Mesothelial cell of epicardium (in vitro differentiated cells): ENCODE measurements around the gene SYF2. TPM values are rescaled to one million over a fixed set of nuclear protein-coding genes. Genes with fewer than 3 reads are reported as not detected.
"Not testable (repeated sequence)": the region's sequence is repeated elsewhere in the genome, so short reads cannot be mapped to it uniquely, and the experiment has no call there.

ENCODE experiments used
- DNase-seq, 2 experiments: peaks; one replicate each; pipeline ENCODE4 v3.0.0; 2021; ENCODE audit warnings: low spot score in 2 of 2; ENCODE audit not compliant: unreplicated experiment in 2 of 2
- H3K27ac Mint-ChIP-seq: 2 replicates; pipeline ENCODE4 v1.8.0; 2021; ENCODE audit warnings: mixed read lengths
- H3K27me3 Mint-ChIP-seq: 2 replicates; pipeline ENCODE4 v1.8.0; 2021; ENCODE audit warnings: low read depth, mixed read lengths
- H3K36me3 Mint-ChIP-seq: 2 replicates; pipeline ENCODE4 v1.8.0; 2021; ENCODE audit warnings: mixed read lengths
- H3K4me1 Mint-ChIP-seq: 2 replicates; pipeline ENCODE4 v1.8.0; 2021; ENCODE audit warnings: mixed read lengths
- H3K4me3 Mint-ChIP-seq: 2 replicates; pipeline ENCODE4 v1.8.0; 2021; ENCODE audit warnings: mild to moderate bottlenecking, moderate library complexity, mixed read lengths
- H3K9me3 Mint-ChIP-seq: 2 replicates; pipeline ENCODE4 v1.8.0; 2021; ENCODE audit warnings: mixed read lengths
- CTCF ChIP-seq: fragments of 200-600 bp; sonication (generic); IDR thresholded peaks from one replicate; pipeline ENCODE4 v1.5.0; 2021; ENCODE audit warnings: antibody characterized with exemption; ENCODE audit not compliant: unreplicated experiment
- total RNA-seq: library from RNA; stranded (reverse); gene quantifications from 3 replicates; pipeline ENCODE4 v1.2.1, GENCODE V29; 2021

SYF2 gene
- total RNA-seq, 1 donor from 2014 or later: 32.3 TPM

- no peaks in the 10 kb centered on the region for H3K9me3 Mint-ChIP-seq
- H3K27ac Mint-ChIP-seq: peak overlapping the region; percentile 98
- TF ChIP-seq CTCF: peak; percentile 63
- H3K27me3 Mint-ChIP-seq: no peaks in the 10 kb centered on the region
- peak overlapping the region; percentile 84 for H3K4me3 Mint-ChIP-seq
- peaks cover 16% of the 10 kb centered on the region for H3K36me3 Mint-ChIP-seq
- peak; percentile 77 to 88 for DNase-seq
- peaks cover 17% of the 10 kb centered on the region for H3K4me1 Mint-ChIP-seq
Observed at GRCh38 chr1:25239681-25240541, 7.6 kb upstream of the SYF2 start.

DNA sequence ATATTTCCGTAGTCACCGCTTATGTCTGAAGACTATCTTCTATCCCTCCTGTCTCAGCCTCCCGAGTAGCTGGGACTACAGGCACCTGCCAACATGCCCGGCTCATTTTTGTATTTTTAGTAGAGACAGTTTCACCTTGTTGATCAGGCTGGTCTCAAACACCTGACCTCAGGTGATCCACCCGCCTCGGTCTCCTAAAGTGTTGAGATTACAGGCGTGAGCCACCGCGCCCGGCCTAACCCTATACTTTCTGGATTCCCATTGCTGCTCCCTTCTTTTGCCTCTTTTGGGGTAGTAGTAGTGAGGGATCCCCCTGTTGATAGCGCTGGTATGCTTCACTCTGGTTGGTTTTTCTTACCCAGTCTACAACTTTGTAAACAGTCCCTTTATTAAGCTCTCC, 5.7 kb upstream of the SYF2 start:
- no peak for DNase-seq

DNA sequence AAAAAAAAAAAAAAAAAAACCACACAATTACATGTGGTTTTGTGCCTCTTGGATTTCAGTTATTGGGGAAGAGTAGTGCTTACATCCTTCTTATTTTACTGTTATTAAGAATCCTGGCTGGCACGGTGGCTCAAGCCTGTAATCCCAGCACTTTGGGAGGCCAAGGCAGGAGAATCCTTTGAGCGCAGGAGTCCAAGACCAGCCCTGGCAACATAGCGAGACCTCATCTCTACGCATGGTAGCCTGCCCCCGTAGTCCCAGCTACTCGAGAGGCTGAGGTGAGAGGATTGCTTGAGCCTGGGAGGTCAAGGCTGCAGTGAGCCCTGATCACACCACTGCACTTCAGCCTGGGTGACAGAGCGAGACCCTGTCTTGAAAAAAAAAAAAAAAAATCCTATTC, 4.0 kb upstream of the SYF2 start:
- not testable (repeated sequence) for H3K4me3 Mint-ChIP-seq, H3K36me3 Mint-ChIP-seq, H3K9me3 Mint-ChIP-seq, H3K27ac Mint-ChIP-seq, DNase-seq, H3K27me3 Mint-ChIP-seq
- H3K4me1 Mint-ChIP-seq: peaks cover 19% of the 10 kb centered on the region

More for the DNA sequence above, 5.7 kb upstream of the SYF2 start:
- H3K4me1 Mint-ChIP-seq: peaks cover 12% of the 10 kb centered on the region
- H3K27me3 Mint-ChIP-seq: no peaks in the 10 kb centered on the region
- H3K4me3 Mint-ChIP-seq: no peak overlapping the region
- H3K27ac Mint-ChIP-seq: peak overlapping the region; percentile 53
- no peaks in the 10 kb centered on the region for H3K9me3 Mint-ChIP-seq
- H3K36me3 Mint-ChIP-seq: peaks cover 7% of the 10 kb centered on the region
- no peak for TF ChIP-seq CTCF

- H3K4me3 Mint-ChIP-seq, H3K27me3 Mint-ChIP-seq, H3K36me3 Mint-ChIP-seq, H3K9me3 Mint-ChIP-seq, H3K27ac Mint-ChIP-seq, DNase-seq: not testable (repeated sequence)
- H3K4me1 Mint-ChIP-seq: peaks cover 19% of the 10 kb centered on the region
Observed at GRCh38 chr1:25235411-25235810, 3.1 kb upstream of the SYF2 start.

DNA sequence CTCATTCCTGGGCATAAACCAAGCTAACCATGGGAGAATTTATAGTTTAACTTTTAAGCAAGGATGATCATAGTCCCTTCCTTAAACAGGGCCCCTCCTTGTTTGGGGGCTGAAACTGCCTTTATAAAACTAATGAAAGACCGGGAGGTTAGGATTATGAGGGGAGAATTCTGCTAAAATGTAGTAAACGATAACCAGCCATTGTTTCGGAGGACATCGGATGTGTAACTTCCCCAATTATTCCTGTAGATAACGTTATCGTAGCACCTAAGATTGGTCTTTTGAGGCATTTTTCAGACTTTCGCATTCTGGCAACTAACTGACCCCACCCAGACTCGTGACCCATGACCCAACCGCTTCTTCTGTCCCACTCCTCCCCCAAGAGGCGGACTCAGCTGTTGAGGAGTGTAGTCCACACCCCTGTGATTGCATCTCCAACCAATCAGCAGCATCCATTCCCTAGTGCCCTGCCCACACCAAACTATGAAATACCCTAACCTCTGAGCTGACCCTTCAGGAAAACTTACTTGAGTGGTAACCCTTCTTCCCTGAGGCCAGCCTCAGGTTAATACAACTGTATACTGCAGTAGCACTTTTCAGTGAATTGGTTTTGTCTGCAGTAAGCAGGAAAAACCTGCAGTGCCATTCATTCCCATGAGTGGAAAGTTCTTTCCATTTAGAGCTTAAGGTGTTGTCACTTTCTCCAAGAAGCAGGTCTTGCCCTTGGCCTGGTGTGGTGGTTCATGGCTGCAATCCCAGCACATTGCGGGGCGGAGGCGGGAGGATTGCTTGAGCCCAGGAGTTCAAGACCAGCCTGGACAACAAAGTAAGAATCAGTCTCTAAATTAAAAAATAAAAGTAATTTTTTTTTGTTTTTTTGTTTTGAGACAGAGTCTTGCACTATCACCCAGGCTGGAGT, 823 bp upstream of the SYF2 start:
- H3K9me3 Mint-ChIP-seq: no peaks in the 10 kb centered on the region
- peaks cover 8% of the 10 kb centered on the region for H3K36me3 Mint-ChIP-seq
- H3K27me3 Mint-ChIP-seq: no peaks in the 10 kb centered on the region
- H3K4me1 Mint-ChIP-seq: peaks cover 14% of the 10 kb centered on the region
- no peak for TF ChIP-seq CTCF
- H3K4me3 Mint-ChIP-seq: no peak overlapping the region
- no peak for DNase-seq
- no peak overlapping the region for H3K27ac Mint-ChIP-seq

GRCh38 chr1:25223471-25223870, 8.8 kb downstream of the SYF2 start:
- Mint-ChIP-seq H3K27me3 (no peaks in the 10 kb centered on the region), H3K36me3 (peaks cover 47% of the 10 kb centered on the region), H3K4me3 (no peak overlapping the region), H3K9me3 (no peaks in the 10 kb centered on the region), H3K4me1 (no peaks in the 10 kb centered on the region), H3K27ac (no peak overlapping the region)
- TF ChIP-seq CTCF: no peak
- DNase-seq: no peak
